Activated naive CD4-positive, alpha-beta T cell treated with Interleukin-2 at 50 U/mL for 16 hours (primary cell): ENCODE measurements around the gene PRRG2.

Source experiments
- DNase-seq: peaks from one replicate; pipeline ENCODE4 v3.0.0-alpha.2; 2020

Gene PRRG2

DNA sequence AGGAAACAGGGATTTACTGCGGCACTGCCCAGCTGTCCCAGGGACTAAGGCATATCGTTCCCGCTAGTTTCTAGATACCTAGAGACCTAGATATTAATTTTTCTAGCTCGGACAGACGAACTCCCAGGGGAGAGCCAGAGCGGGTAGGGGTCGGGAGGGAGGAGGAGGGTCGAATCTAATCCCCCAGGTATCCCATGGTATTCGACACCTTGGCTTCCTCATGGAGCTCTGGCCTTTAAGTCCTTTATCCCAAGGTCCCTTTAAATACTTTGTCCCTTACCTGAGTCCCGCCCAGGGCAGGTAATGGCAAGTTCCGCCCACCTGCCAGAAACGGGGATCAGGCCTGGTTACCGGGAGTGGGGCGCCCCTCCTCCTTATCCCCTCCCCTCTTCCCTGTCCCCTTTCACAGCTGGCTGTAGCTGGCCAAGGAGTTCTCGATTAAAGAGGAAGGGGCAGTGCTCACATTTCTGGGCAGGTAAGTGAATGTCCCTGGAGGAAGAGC is at the start of gene PRRG2:
Gene PRRG2 (plus strand): TSS at position 310 of the 502 bp plus-strand sequence. CDS start 1,904 bp downstream, outside the sequence.
- DNase-seq = no peak

DNA sequence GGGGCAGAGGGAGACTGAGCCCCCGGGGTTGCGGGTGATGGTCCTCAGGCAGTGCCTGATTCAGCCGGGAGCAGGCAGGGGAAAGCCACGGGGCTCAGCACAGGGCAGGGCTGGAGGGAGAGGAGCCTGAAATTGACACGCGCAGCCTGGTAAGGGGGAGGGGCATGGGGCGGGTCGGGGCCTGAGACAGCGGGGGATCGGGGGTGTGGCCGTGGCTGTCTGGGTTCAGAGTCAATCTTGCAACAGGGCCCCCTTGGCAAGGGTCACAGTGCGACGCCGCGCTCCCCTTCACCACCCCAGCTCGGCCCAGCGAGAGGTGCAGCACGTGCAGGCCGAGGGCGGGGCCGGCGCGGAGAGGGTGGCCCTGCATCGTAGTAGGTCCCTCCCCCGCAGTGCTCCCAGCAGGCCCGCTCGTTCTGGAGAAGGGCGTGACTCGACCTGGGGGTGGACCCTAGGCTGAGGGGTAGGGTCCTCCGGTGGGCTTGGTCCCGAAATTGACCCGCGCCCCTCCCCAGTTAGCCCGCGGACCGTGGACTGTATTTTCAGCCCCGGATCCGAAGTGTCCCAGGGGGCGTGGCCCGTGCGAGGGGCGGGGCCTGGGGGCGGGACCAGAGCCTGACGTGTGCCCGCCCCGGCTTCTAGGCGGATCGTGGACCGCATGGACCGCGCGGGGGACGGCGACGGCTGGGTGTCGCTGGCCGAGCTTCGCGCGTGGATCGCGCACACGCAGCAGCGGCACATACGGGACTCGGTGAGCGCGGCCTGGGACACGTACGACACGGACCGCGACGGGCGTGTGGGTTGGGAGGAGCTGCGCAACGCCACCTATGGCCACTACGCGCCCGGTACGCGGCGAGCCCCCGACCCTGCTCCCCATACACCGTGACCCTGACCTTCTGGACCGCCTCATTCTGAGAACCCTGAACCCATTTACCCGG is 47.3 kb upstream of the PRRG2 start:
- peak; percentile 85 for DNase-seq

DNA sequence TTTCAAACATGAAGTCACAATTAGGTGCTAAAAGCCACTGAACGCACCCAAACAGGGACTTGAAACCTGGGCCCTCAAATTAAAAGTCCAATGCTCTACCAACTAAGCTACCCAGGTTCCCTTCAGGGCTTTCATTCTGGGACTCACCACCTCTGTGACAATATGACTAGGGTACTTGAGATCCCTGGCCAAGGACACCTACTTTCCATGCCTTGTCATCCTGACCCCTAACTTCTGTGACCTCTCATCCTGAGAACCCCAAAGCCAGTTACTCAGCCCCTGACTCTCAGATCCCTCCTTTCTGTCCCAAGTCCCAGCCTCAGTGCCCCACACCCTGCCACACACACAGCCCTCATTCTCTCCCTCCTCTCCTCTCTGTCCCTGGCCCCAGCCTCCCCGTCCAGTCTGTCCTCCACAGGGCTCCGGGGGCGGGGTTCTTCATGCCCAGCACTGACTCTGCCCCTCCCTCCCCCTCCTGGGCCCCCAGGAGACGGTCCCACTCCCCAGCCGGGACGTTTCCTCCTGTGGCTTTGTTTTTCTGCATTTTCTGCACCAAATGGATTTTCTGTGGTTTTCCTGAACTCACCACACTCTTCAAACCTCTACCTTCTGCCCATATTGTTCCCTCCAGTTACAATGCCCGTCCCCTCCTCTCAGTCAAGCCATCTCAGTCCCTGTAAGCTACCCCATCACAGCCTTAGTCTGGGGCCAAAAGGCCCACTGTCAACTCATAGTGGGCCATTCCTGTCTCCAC is 46.3 kb upstream of the PRRG2 start:
- no peak for DNase-seq

DNA sequence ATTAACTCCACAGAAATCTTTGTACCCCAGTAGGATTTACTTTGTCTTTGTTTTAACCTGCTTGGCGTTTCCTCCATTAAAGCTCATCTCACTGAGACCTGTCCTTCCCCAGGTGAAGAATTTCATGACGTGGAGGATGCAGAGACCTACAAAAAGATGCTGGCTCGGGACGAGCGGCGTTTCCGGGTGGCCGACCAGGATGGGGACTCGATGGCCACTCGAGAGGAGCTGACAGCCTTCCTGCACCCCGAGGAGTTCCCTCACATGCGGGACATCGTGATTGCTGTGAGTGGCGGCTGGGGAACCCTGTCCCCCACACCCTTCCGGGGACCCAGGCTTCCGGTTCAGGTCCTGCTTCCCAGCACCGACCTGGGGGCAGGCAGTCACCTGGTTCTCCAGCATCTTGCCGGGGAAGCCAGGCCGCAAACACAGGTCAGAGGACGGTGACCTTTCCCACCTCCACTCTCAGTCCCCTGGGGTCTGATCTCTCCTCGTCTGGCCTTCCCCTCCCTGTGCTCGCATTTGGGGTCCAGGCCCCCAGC is 44.1 kb upstream of the PRRG2 start:
- DNase-seq = no peak

DNA sequence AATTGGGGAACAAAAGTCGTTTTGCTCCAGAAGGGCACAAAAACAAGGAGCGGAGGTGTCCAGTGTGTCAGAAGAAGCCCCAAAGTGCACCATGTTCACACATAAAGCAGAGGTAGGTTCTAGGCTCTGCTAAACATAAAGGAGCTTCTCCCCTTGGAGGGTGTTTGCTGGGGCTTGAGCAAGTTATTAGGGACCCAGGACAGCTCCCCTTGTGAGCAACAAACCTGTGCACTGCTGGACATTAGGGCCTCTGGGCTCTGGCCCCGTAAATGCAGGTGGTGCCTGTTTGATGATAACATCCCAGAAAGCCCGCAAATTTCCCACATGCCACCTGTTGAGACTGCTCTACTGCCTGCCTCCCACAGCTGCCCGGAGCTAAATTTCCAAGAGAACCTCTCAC is 42.5 kb upstream of the PRRG2 start:
- no peak for DNase-seq

DNA sequence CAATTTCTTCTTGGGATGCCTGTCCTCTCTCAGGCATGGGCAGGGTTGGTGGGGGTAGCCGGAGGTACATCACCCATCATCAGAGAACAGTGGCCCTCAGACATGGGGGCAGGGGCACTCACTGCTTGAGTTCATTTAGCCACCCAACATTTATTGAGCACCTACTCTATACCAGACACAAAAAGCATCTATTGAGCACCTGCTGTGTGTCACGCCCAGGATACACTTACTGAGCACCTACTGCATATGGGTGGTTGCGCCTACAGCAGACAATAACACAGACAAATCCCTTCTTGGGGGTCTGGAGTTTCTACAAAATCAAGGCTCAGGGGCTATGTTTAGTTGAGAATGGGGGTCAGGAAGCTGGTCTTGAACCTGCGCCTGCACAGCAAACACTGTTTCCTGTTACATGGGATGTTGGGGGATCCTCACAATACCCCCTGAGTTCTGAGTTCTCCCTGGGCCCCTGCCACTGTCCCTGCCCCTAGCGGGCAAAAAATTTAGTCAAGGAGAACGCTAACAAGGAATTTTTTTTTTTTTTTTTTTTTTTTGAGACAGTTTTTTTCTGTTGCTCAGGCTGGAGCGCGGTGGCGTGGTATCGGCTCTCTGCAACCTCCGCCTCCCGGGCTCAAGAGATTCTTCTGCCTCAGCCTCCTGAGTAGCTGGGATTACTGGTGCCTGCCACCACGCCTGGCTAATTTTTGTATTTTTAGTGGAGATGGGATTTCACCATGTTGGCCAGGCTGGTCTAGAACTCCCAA is 41.7 kb upstream of the PRRG2 start:
- DNase-seq = no peak

DNA sequence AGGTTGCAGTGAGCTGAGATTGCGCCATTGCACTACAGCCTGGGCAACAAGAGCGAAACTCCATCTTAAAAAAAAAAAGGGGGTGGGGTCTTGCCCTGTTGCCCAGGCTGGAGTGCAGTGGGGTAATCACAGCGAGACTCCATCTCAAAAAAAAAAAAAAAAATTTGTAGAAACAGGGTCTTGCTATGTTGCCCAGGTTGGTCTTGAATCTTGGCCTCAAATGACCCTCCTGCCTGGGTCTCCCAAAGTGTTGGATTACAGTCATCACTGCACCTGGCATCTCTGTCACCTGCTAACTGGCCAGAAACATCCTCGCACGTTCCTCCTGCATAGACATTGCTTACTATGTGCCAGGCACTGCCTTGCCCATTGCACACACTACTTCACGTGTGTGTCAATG is 39.2 kb upstream of the PRRG2 start:
- no peak for DNase-seq

DNA sequence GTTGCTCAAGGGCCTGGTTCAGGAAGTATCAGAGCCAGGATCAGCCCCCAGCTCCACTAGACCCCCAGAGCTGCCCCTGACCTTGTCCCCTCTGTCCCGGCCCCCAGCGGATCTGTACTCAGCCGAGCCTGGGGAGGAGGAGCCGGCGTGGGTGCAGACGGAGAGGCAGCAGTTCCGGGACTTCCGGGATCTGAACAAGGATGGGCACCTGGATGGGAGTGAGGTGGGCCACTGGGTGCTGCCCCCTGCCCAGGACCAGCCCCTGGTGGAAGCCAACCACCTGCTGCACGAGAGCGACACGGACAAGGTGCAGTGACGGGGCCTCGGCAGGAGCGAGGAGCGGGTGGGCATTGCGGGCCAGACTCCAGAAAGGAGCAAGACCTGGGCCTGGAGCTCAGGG is 38.7 kb upstream of the PRRG2 start:
- DNase-seq = no peak

DNA sequence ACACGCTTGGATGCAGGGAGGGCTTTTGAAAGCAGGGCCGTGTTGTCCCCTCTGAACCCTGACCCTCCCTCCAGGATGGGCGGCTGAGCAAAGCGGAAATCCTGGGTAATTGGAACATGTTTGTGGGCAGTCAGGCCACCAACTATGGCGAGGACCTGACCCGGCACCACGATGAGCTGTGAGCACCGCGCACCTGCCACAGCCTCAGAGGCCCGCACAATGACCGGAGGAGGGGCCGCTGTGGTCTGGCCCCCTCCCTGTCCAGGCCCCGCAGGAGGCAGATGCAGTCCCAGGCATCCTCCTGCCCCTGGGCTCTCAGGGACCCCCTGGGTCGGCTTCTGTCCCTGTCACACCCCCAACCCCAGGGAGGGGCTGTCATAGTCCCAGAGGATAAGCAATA is 38.1 kb upstream of the PRRG2 start:
- no peak for DNase-seq

DNA sequence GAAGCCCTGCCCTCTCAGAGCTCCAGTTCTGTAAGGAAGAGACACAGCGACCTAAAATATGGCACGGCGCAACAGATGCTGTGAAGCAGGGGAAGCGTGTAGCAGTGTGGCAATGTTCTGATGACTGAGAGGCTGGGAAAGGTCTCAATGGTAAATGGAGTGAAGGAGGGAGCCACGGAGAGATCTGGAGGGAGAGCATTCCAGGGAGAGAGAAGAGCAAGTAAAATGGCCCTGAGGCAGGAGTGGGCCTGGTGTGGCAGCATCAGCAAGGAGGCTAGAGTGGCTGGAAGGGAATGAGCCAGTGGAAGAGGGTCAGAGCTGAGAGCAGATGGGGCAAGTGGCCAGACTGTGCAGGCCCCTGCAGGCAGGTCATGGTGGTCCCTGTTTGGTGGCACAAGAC is 37.0 kb upstream of the PRRG2 start:
- no peak for DNase-seq

DNA sequence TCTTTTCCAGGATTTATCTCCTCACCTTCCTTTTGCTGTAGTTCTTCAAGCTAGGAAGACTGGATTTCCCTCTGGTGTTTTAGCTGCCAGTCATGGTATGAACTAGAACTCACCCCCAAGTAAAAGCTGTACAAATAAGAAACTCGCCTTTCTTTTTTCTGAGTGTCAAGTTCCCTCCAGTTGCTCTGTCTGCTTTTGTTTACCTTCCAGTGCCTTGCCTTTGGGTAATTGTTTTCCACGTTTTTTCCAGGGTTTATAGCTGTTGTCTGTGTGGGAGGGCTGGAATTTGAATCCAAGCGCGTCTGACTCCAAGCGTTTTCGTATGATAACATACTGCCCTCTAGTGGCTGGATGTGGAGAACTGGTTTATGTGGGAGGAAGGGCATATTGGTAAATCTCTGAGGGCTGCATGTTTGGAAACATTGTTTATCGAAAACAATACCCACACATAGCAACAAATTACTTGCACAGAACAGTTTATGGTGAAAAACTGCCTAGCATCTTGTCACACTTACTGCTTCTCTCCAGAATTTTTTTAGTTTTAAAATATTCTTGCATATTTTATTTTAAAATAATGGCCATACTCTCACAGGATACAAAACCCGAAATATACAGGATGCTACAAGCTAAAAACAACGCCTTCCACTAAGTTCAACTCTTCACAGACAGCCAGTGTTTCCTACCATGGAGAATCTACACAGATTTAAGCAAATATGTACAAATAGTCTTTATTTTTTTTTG is 34.1 kb upstream of the PRRG2 start:
- DNase-seq = peak; percentile 58

DNA sequence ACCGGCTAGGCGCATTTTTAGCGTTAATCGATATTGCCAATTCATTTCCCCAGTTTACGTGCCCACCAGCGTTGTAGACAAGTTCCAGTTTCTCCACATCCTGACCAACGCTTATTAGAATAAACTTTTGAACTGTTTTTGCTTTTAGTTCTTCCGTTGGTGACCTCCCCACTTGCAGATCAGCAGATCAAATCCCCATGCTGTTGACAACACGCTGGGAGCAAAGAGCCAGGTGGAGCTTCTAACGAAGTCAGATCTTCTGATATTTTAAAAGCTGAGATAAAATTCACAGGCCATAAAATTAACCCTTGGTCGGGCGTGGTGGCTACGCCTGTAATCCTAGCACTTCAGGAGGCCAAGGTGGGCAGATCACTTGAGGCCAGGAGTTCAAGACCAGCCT is 32.1 kb upstream of the PRRG2 start:
- no peak for DNase-seq

DNA sequence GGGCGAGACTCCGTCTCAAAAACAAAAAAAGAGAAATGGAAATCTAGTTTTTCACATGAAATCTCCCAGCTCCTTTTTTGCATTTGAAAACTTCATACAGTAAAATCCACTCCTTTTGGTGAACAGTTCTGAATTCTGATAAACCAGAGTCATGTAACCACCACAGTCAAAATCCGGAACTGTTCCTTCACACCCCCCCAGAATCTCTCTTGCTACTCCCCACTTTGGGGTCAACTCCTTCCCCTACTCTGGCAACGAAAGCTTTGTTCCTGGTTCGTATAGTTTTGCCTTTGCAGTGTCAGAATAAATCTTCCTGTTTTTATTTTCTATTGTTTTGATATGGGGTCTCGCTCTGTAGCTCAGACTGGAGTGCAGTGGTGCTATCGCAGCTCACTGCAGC is 29.6 kb upstream of the PRRG2 start:
- no peak for DNase-seq

DNA sequence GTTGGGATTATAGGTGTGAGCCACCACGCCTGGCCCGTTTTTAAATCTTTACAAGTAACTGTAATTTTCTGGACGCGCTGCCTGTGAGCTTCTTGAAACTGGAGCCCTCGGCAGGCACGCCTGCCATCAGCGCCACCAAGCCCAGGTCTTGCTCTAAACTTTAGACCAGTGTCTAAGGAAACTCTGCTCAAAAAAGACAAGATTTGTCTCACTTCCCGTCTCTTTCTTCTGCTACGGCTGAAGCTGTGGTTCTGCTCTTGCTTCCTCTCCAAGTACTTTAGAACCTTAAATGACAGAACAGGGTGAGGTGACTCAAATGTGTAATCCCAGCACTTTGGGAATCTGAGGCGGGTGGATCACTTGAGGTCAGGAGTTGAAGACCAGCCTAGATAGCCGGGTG is 28.4 kb upstream of the PRRG2 start:
- DNase-seq = no peak

DNA sequence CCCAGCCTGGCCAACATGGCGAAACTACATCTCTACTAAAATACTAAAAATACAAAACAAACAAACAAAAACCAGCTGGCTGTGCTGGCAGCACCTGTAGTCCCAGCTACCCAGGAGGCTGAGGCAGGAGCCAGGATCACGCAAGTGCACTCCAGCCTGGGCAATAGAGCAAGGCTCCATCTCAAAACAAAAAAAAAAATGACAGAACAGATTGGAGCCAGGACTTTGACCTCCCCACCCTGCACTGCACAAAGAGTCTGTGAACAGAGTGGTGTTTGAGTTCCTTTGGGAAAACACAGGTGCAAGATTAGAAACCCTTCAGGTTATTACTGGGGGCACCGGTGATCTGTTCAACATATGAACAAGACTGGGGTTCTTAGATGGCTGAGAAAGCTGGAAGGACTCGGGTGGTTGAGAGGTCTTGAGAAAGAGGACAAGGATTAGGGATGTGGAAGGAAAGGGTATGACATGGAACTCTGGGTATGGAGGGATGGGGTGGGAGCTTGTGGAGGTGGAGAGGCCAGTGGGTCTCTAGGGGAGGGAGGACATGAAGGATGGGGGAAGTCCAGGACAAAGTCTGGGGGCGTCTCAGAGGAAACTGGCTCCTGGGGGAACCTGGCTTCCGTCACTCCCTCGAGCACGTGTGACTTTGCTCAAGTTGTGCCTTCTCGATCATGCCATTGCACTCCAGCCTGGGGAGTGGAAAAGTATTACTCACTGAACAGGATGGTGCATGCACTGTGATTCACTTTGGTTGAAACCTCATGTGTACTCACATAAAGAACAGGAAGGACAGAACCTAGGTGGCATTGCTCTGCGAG is 27.5 kb upstream of the PRRG2 start:
- DNase-seq = peak; percentile 68

DNA sequence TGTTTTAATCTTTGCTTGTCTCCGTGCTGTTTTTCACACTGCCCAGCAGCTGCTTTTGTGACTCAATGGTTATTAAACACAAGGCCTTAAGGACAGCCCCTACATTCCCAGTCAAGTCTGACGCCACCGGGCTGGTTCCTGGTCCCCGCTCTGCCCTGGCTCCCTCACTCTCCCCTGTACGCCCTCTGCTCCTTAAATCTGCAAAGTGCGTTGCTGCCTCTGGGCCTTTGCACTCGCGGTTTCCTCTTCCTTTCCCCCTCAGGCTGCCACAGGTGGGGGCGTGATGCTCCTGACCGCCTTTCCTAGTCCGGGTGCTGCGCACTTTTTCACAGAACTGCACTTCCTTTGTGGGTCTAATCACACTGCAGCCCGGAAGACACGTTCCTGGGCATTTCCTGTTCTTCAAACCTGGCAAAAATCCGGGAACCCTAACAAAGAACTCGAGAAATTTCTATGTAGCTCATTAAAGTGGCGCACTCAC is 26.4 kb upstream of the PRRG2 start:
- DNase-seq = peak; percentile 46

DNA sequence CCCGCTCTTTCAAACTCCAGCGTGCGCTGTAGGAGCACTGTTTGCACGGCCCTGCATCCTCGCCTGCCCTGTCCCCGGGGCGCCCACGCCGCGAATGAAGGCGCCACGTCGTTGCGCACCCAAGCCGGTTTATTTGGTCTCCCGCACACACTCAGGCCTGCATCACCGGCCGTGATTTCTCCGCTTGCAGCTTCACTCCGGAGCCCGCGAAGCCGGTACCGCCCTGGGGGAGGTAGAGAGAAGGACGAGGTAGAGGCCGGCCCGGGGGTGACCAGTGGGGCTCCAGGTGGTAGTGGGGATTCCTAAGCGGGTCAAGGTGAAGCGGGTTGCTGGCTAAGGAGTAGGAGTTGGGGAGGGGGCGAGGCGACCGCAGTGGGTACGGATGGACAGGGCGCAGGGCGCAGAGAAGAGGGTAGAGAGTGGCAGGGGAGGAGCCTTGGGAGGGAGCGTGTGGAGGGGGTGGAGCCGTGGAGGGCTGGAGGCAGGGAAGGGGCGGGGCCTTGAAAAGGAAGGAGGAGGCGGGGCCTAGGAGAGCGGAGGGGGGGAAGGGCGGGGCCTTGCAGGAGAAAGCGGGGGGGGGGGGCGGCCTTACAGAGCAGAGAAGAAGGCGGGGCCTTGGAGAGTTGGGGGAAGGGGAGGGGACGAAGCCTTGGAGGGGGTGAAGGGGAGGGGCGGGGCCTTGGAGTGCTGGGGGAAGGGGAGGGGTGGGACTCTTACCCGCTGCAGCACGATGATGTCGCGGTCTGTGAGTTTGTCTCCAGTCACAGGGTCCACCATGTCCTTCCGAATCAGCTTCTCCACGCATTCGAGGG is 25.3 kb upstream of the PRRG2 start:
- DNase-seq = peak; percentile 66

DNA sequence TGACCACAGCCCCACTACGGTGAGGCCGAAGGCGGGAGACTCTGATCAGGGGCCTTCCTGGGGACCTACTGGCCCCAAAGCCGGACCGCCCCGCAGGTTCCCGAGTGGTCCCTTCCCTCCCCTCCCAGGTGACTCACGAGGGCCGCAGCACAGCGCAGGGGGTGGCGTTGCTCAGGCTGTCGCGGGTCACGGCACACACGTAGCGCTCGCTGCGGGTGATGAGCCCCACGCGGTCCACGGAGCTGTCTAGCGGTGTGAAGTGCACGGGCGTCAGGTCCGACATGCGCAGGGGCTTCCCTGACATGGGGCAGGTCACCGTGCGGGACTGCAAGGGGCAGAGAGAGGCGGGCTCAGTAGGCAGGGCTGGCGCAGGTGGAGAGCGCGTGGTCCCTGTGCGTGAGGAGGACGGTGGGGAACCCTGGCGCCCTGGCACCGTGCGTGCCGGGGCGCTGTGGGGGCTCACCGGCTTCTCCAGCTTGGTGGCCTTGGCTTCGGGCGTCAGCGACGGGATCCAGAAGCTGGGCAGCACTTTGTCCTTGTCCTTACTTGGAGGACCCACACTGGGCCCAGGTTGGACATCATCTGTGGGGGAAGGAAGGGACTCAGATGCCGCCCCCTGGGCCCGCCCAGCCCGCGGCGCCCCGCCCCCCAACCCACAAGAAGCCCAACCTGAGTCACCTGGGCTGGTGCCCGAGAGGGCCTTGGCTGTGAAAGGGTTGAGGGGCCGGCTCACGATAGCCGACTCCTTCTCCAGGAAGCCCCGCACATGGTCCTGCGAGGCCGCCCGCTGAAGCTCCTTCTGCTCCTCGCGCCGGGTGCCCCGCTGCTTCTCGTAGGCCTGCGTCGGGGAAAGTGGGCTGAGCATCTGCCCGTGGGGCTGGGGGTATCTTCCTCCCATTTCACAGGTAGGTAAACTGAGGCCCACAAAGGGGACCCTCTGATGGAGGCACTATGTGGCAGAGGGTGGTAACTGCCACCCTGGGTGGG is 24.4 kb upstream of the PRRG2 start:
- DNase-seq = no peak
